Measurements from ENCODE around the gene PSAT1. TPM values are rescaled to one million over a fixed set of nuclear protein-coding genes. Genes with fewer than 3 reads are reported as not detected.

Gene PSAT1
- total RNA-seq, 1 donor from 2014 or later = 66.5 TPM

GRCh38 chr9:78314550-78314949, 17.6 kb downstream of the PSAT1 start:
- H3K36me3 Mint-ChIP-seq (ENCODE audit: low read depth) = peaks cover 69% of the 10 kb centered on the region

GRCh38 chr9:78314953-78315870, 18.3 kb downstream of the PSAT1 start:
- no peak overlapping the region for H3K4me3 Mint-ChIP-seq (ENCODE audit: low read depth)
- no peak overlapping the region for H3K27ac Mint-ChIP-seq
- intact Hi-C loops (cut with micrococcal nuclease) = no loop called here
- H3K4me1 Mint-ChIP-seq (ENCODE audit: low read depth) = peaks cover 5% of the 10 kb centered on the region
- H3K9me3 Mint-ChIP-seq = no peaks in the 10 kb centered on the region
- H3K36me3 Mint-ChIP-seq (ENCODE audit: low read depth) = peaks cover 69% of the 10 kb centered on the region
- no peak for DNase-seq (ENCODE audit: low spot score)
- H3K27me3 Mint-ChIP-seq (ENCODE audit: low read depth) = no peaks in the 10 kb centered on the region

More at GRCh38 chr9:78314550-78314949, 17.6 kb downstream of the PSAT1 start:
- peaks cover 4% of the 10 kb centered on the region for H3K4me1 Mint-ChIP-seq (ENCODE audit: low read depth)
- H3K9me3 Mint-ChIP-seq = no peaks in the 10 kb centered on the region
- intact Hi-C loops (cut with micrococcal nuclease) = no loop called here
- DNase-seq (ENCODE audit: low spot score) = no peak
- no peak overlapping the region for H3K4me3 Mint-ChIP-seq (ENCODE audit: low read depth)
- H3K27ac Mint-ChIP-seq = no peak overlapping the region
- H3K27me3 Mint-ChIP-seq (ENCODE audit: low read depth) = no peaks in the 10 kb centered on the region

- Mint-ChIP-seq H3K27me3 (ENCODE audit: low read depth) (no peaks in the 10 kb centered on the region), H3K4me3 (ENCODE audit: low read depth) (no peak overlapping the region), H3K9me3 (no peaks in the 10 kb centered on the region), H3K4me1 (ENCODE audit: low read depth) (peaks cover 5% of the 10 kb centered on the region), H3K27ac (no peak overlapping the region), H3K36me3 (ENCODE audit: low read depth) (peaks cover 72% of the 10 kb centered on the region)
- intact Hi-C loops (cut with micrococcal nuclease) = no loop called here
- no peak for DNase-seq (ENCODE audit: low spot score)
These were observed 19.4 kb downstream of the PSAT1 start for GRCh38 chr9:78316166-78316892.

- Mint-ChIP-seq H3K4me1 (ENCODE audit: low read depth) (peaks cover 11% of the 10 kb centered on the region), H3K27me3 (ENCODE audit: low read depth) (no peaks in the 10 kb centered on the region), H3K4me3 (ENCODE audit: low read depth) (no peak overlapping the region), H3K9me3 (no peaks in the 10 kb centered on the region), H3K27ac (no peak overlapping the region), H3K36me3 (ENCODE audit: low read depth) (peaks cover 77% of the 10 kb centered on the region)
- DNase-seq (ENCODE audit: low spot score) = no peak
- intact Hi-C loops (cut with micrococcal nuclease) = no loop called here
These were observed 22.5 kb downstream of the PSAT1 start for GRCh38 chr9:78319197-78320029.

- Mint-ChIP-seq H3K36me3 (ENCODE audit: low read depth) (peaks cover 80% of the 10 kb centered on the region), H3K4me1 (ENCODE audit: low read depth) (peaks cover 15% of the 10 kb centered on the region)
- no peak for DNase-seq (ENCODE audit: low spot score)
These were observed 23.2 kb downstream of the PSAT1 start for GRCh38 chr9:78320030-78320693.

GRCh38 chr9:78320875-78321496, 24.1 kb downstream of the PSAT1 start:
- no peak for DNase-seq (ENCODE audit: low spot score)
- Mint-ChIP-seq H3K36me3 (ENCODE audit: low read depth) (peaks cover 83% of the 10 kb centered on the region), H3K9me3 (no peaks in the 10 kb centered on the region), H3K4me1 (ENCODE audit: low read depth) (peaks cover 20% of the 10 kb centered on the region), H3K4me3 (ENCODE audit: low read depth) (no peak overlapping the region), H3K27ac (no peak overlapping the region), H3K27me3 (ENCODE audit: low read depth) (no peaks in the 10 kb centered on the region)
- intact Hi-C loops (cut with micrococcal nuclease) = no loop called here

More at GRCh38 chr9:78320030-78320693, 23.2 kb downstream of the PSAT1 start:
- no peak overlapping the region for H3K4me3 Mint-ChIP-seq (ENCODE audit: low read depth)
- H3K9me3 Mint-ChIP-seq = no peaks in the 10 kb centered on the region
- no peak overlapping the region for H3K27ac Mint-ChIP-seq
- intact Hi-C loops (cut with micrococcal nuclease) = no loop called here
- H3K27me3 Mint-ChIP-seq (ENCODE audit: low read depth) = no peaks in the 10 kb centered on the region

- DNase-seq (ENCODE audit: low spot score) = no peak
- Mint-ChIP-seq H3K27me3 (ENCODE audit: low read depth) (no peaks in the 10 kb centered on the region), H3K27ac (no peak overlapping the region), H3K9me3 (no peaks in the 10 kb centered on the region), H3K4me3 (ENCODE audit: low read depth) (no peak overlapping the region), H3K36me3 (ENCODE audit: low read depth) (peaks cover 81% of the 10 kb centered on the region), H3K4me1 (ENCODE audit: low read depth) (peaks cover 20% of the 10 kb centered on the region)
- intact Hi-C loops (cut with micrococcal nuclease) = no loop called here
These were observed 24.6 kb downstream of the PSAT1 start for GRCh38 chr9:78321505-78321904.

GRCh38 chr9:78324068-78324650, 27.2 kb downstream of the PSAT1 start:
- peaks cover 74% of the 10 kb centered on the region for H3K36me3 Mint-ChIP-seq (ENCODE audit: low read depth)
- DNase-seq (ENCODE audit: low spot score) = no peak
- H3K9me3 Mint-ChIP-seq = no peaks in the 10 kb centered on the region
- intact Hi-C loops (cut with micrococcal nuclease) = no loop called here
- H3K27me3 Mint-ChIP-seq (ENCODE audit: low read depth) = no peaks in the 10 kb centered on the region
- peaks cover 16% of the 10 kb centered on the region for H3K4me1 Mint-ChIP-seq (ENCODE audit: low read depth)
- H3K4me3 Mint-ChIP-seq (ENCODE audit: low read depth) = no peak overlapping the region
- H3K27ac Mint-ChIP-seq = no peak overlapping the region

GRCh38 chr9:78324682-78325081, 27.8 kb downstream of the PSAT1 start:
- intact Hi-C loops (cut with micrococcal nuclease) = no loop called here
- Mint-ChIP-seq H3K4me1 (ENCODE audit: low read depth) (peaks cover 16% of the 10 kb centered on the region), H3K27ac (no peak overlapping the region), H3K27me3 (ENCODE audit: low read depth) (no peaks in the 10 kb centered on the region), H3K36me3 (ENCODE audit: low read depth) (peaks cover 73% of the 10 kb centered on the region), H3K9me3 (no peaks in the 10 kb centered on the region), H3K4me3 (ENCODE audit: low read depth) (no peak overlapping the region)
- DNase-seq (ENCODE audit: low spot score) = no peak

GRCh38 chr9:78325343-78325742, 28.4 kb downstream of the PSAT1 start:
- H3K36me3 Mint-ChIP-seq (ENCODE audit: low read depth) = peaks cover 72% of the 10 kb centered on the region
- H3K27me3 Mint-ChIP-seq (ENCODE audit: low read depth) = no peaks in the 10 kb centered on the region
- no peaks in the 10 kb centered on the region for H3K9me3 Mint-ChIP-seq
- no peak overlapping the region for H3K27ac Mint-ChIP-seq
- intact Hi-C loops (cut with micrococcal nuclease) = no loop called here
- H3K4me1 Mint-ChIP-seq (ENCODE audit: low read depth) = peaks cover 15% of the 10 kb centered on the region
- H3K4me3 Mint-ChIP-seq (ENCODE audit: low read depth) = no peak overlapping the region
- no peak for DNase-seq (ENCODE audit: low spot score)

GRCh38 chr9:78325846-78326360, 29.0 kb downstream of the PSAT1 start:
- no peak for DNase-seq (ENCODE audit: low spot score)
- Mint-ChIP-seq H3K9me3 (no peaks in the 10 kb centered on the region), H3K4me1 (ENCODE audit: low read depth) (peaks cover 18% of the 10 kb centered on the region), H3K36me3 (ENCODE audit: low read depth) (peaks cover 71% of the 10 kb centered on the region), H3K27me3 (ENCODE audit: low read depth) (no peaks in the 10 kb centered on the region), H3K27ac (no peak overlapping the region), H3K4me3 (ENCODE audit: low read depth) (no peak overlapping the region)
- intact Hi-C loops (cut with micrococcal nuclease) = no loop called here

Measured in activated T-helper 2 cell treated with anti-CD3 and anti-CD28 coated beads, Interferon-gamma antibody, Interleukin-2, Interleukin-4, amounts not matched to agents 10 μg/mL and 5 μg/mL and 100 μg/mL, durations not matched to agents 14 hours and 24 hours and 36 hours (primary cell).